Liver (tissue), 9 donors: ENCODE measurements around the gene PLEKHO2. TPM values are rescaled to one million over a fixed set of nuclear protein-coding genes. Genes with fewer than 3 reads are reported as not detected.

Experiments used
- DNase-seq: peaks from one replicate; pipeline ENCODE4 v3.0.0-alpha.2; 2017; ENCODE audit warnings: low spot score
- H3K27ac ChIP-seq, 2 donors: one replicate each; pipeline ENCODE4 v1.7.0; 2013; ENCODE audit warnings: inconsistent platforms in 2 of 2, low read length in 2 of 2, control low read depth in 1 of 2, low read depth in 1 of 2, mild to moderate bottlenecking in 1 of 2
- H3K27me3 ChIP-seq, 4 donors: one replicate each; pipeline versions ENCODE4 v1.6.1 to v1.7.0; 2013; ENCODE audit warnings: low read length in 3 of 4, inconsistent platforms in 1 of 4, mild to moderate bottlenecking in 1 of 4, moderate library complexity in 1 of 4; ENCODE audit not compliant: control insufficient read depth in 4 of 4, insufficient read depth in 4 of 4
- H3K36me3 ChIP-seq, 4 donors: one replicate each; pipeline versions ENCODE4 v1.6.1 to v1.7.0; 2013; ENCODE audit warnings: low read length in 3 of 4, mild to moderate bottlenecking in 3 of 4, low read depth in 1 of 4, moderate library complexity in 1 of 4; ENCODE audit not compliant: control insufficient read depth in 4 of 4, insufficient read depth in 3 of 4
- H3K4me1 ChIP-seq, 4 donors: one replicate each; pipeline versions ENCODE4 v1.6.1 to v1.7.0; 2013; ENCODE audit warnings: low read length in 3 of 4, mild to moderate bottlenecking in 3 of 4, moderate library complexity in 1 of 4; ENCODE audit not compliant: control insufficient read depth in 4 of 4, insufficient read depth in 4 of 4
- H3K4me3 ChIP-seq, 3 donors: one replicate each; pipeline versions ENCODE4 v1.6.1 to v1.7.0; 2013; ENCODE audit warnings: low read length in 3 of 3, control low read depth in 1 of 3, low read depth in 1 of 3, mild to moderate bottlenecking in 1 of 3
- H3K9ac ChIP-seq, 2 donors: one replicate each; pipeline ENCODE4 v1.7.0; 2013; ENCODE audit warnings: low read length in 2 of 2, mild to moderate bottlenecking in 2 of 2, moderate library complexity in 2 of 2, control low read depth in 1 of 2, low read depth in 1 of 2
- H3K9me3 ChIP-seq, 4 donors: one replicate each; pipeline versions ENCODE4 v1.6.1 to v1.7.0; 2013; ENCODE audit warnings: low read length in 3 of 4; ENCODE audit not compliant: control insufficient read depth in 4 of 4
- ATF3 ChIP-seq: IDR thresholded peaks from 2 replicates; pipeline ENCODE4 v1.6.1; 2016; ENCODE audit warnings: antibody characterized with exemption
- CTCF ChIP-seq: fragments of 150-350 bp; IDR thresholded peaks from 2 replicates; pipeline ENCODE4 v1.5.1; 2017; ENCODE audit warnings: improper control_type of control experiment, low read depth, low read length; ENCODE audit not compliant: missing input control
- EGR1 ChIP-seq, 2 donors: IDR thresholded peaks; 2 replicates each; pipeline ENCODE4 v1.6.1; 2016 to 2018; ENCODE audit warnings: antibody characterized with exemption in 2 of 2, low read depth in 2 of 2
- FOXA1 ChIP-seq: IDR thresholded peaks from 2 replicates; pipeline ENCODE4 v1.6.1; 2016; ENCODE audit warnings: antibody characterized with exemption
- FOXA2 ChIP-seq: IDR thresholded peaks from 2 replicates; pipeline ENCODE4 v1.6.1; 2016; ENCODE audit warnings: antibody characterized with exemption
- GABPA ChIP-seq, 2 donors: IDR thresholded peaks in 1 of 2; conservative IDR thresholded peaks in 1 of 2; 2 replicates each; pipeline ENCODE4 v1.6.1; 2016; ENCODE audit warnings: antibody characterized with exemption in 2 of 2, mild to moderate bottlenecking in 1 of 2, moderate library complexity in 1 of 2
- HNF4A ChIP-seq, 2 donors: conservative IDR thresholded peaks; 2 replicates each; pipeline ENCODE4 v1.6.1; 2016; ENCODE audit warnings: antibody characterized with exemption in 2 of 2, mild to moderate bottlenecking in 2 of 2
- HNF4G ChIP-seq: IDR thresholded peaks from 2 replicates; pipeline ENCODE4 v1.6.1; 2016; ENCODE audit warnings: antibody characterized with exemption
- JUND ChIP-seq, 2 donors: IDR thresholded peaks; 2 replicates each; pipeline ENCODE4 v1.6.1; 2016; ENCODE audit warnings: antibody characterized with exemption in 2 of 2
- MAX ChIP-seq: IDR thresholded peaks from 2 replicates; pipeline ENCODE4 v1.6.1; 2016; ENCODE audit warnings: antibody characterized with exemption
- NR2F2 ChIP-seq: IDR thresholded peaks from 2 replicates; pipeline ENCODE4 v1.6.1; 2016; ENCODE audit warnings: antibody characterized with exemption
- RAD21 ChIP-seq, 2 donors: IDR thresholded peaks; 2 replicates each; pipeline ENCODE4 v1.6.1; 2016; ENCODE audit warnings: antibody characterized with exemption in 2 of 2, mild to moderate bottlenecking in 2 of 2
- REST ChIP-seq: IDR thresholded peaks from 2 replicates; pipeline ENCODE4 v1.6.1; 2016; ENCODE audit warnings: antibody characterized with exemption, mild to moderate bottlenecking
- RXRA ChIP-seq, 2 donors: IDR thresholded peaks; 2 replicates each; pipeline ENCODE4 v1.6.1; 2017 to 2018; ENCODE audit warnings: antibody characterized with exemption in 2 of 2, mild to moderate bottlenecking in 1 of 2
- SP1 ChIP-seq: IDR thresholded peaks from 2 replicates; pipeline ENCODE4 v1.6.1; 2018; ENCODE audit warnings: antibody characterized with exemption, mild to moderate bottlenecking
- TAF1 ChIP-seq: conservative IDR thresholded peaks from 2 replicates; pipeline ENCODE4 v1.6.1; 2016; ENCODE audit warnings: antibody characterized with exemption, mild to moderate bottlenecking
- YY1 ChIP-seq: IDR thresholded peaks from 2 replicates; pipeline ENCODE4 v1.6.1; 2016; ENCODE audit warnings: antibody characterized with exemption, mild to moderate bottlenecking
- ZBTB33 ChIP-seq: IDR thresholded peaks from 2 replicates; pipeline ENCODE4 v1.6.1; 2016; ENCODE audit warnings: antibody characterized with exemption
- WGBS: extraction: QIAGEN DNeasy Blood & Tissue Kit; methylation state at CpG from one replicate; pipeline ENCODE4 v1.1.7; 2013; 5-methylcytosine and 5-hydroxymethylcytosine counted together
- polyA plus RNA-seq, 2 donors: library from polyadenylated mRNA; stranded (reverse) in 1 of 2; unstranded in 1 of 2; fragments of 200-250 nt in 1 of 2; fragments of >200 nt in 1 of 2; fragmentation: Nextera tagmentation in 1 of 2; extraction: Ambion mirVana in 1 of 2; gene quantifications; one replicate each; pipeline versions ENCODE4 v1.2.1 to v1.2.3, GENCODE V29; 2013 to 2015
- total RNA-seq, 2 donors: library from RNA; depleted of rRNA; stranded (reverse); fragments of >200 nt; gene quantifications; one replicate each; pipeline ENCODE4 v1.2.3, GENCODE V29; 2014
- donor health status: healthy.
- donor health status: healthy.
- donor health status: healthy.
- donor health status: healthy.
- donor health status: healthy.

Gene PLEKHO2
- total and polyA plus RNA-seq, 4 donors: 2.0 to 11.3 (median 8.5) TPM

GRCh38 chr15:64825431-64826294 is 16.1 kb upstream of the PLEKHO2 start, which contains the start of gene PIF1:
Gene PIF1 (minus strand): TSS chr15:64825647. CDS start chr15:64824335, 1,312 bp downstream.
- 9% methylated on average over 35 of the region's 35 CpGs for WGBS
- no peaks in the 10 kb centered on the region for H3K36me3 ChIP-seq
- no peaks in the 10 kb centered on the region for H3K27me3 ChIP-seq
- no peak within 1 kb of the TSS for H3K9ac ChIP-seq
- H3K4me1 ChIP-seq: peaks cover 14 to 26% (median 18%) of the 10 kb centered on the region in 4 donors
- H3K9me3 ChIP-seq: no peaks in the 10 kb centered on the region
- TF ChIP-seq ATF3: no peak
- peak; percentile 89 for TF ChIP-seq YY1
- peak; percentile 78 for TF ChIP-seq SP1
- no peak for TF ChIP-seq FOXA1
- TF ChIP-seq HNF4G: no peak
- TF ChIP-seq HNF4A (conservative IDR thresholded peaks at IDR 0.05): peak in 1 of 2 donors; percentile 49
- TF ChIP-seq REST: peak; percentile 50
- TF ChIP-seq CTCF: no peak
- TF ChIP-seq NR2F2: no peak
- TF ChIP-seq EGR1 (IDR thresholded peaks at IDR 0.05; ENCODE audit: low read depth in 2 of 2): peak in 1 of 2 donors; percentile 27
- peak in 1 of 2 donors; percentile 23 for TF ChIP-seq JUND (IDR thresholded peaks at IDR 0.05)
- TF ChIP-seq RXRA (IDR thresholded peaks at IDR 0.05): peak in 1 of 2 donors; percentile 5
- no peak for TF ChIP-seq GABPA (IDR thresholded peaks at IDR 0.05 in 1 of 2, conservative IDR thresholded peaks at IDR 0.05 in 1 of 2)
- peak in 1 of 2 donors; percentile 29 for TF ChIP-seq RAD21 (IDR thresholded peaks at IDR 0.05)
- no peak for TF ChIP-seq TAF1
- no peak for TF ChIP-seq ZBTB33
- TF ChIP-seq FOXA2: peak; percentile 6
- peak; percentile 40 for TF ChIP-seq MAX
- H3K4me3 ChIP-seq: peak within 1 kb of the TSS; percentile 4 to 49 (median 45)
- peak; percentile 89 for DNase-seq
- H3K27ac ChIP-seq: peak within 1 kb of the TSS; percentile 2 to 6
